Sigmoid colon (tissue), 4 donors: ENCODE results near the gene DDX59.

ENCODE experiments used
- CTCF ChIP-seq, 4 experiments: fragments of 450-650 bp in 3 of 4; fragments of 200-600 bp in 1 of 4; IDR thresholded peaks; one replicate each; pipeline ENCODE4 v1.5.1; 2016 to 2019; ENCODE audit warnings: antibody characterized with exemption in 4 of 4, mild to moderate bottlenecking in 3 of 4, moderate library complexity in 2 of 4
- POLR2A ChIP-seq, 2 donors: fragments of 450-650 bp; IDR thresholded peaks; one replicate each; pipeline ENCODE4 v1.6.1; 2016; ENCODE audit warnings: antibody characterized with exemption in 2 of 2, mild to moderate bottlenecking in 2 of 2, moderate library complexity in 2 of 2
- POLR2AphosphoS5 ChIP-seq, 4 donors: sonication (generic); formaldehyde crosslinking; IDR thresholded peaks; one replicate each; pipeline ENCODE4 v1.6.1; 2017; ENCODE audit warnings: antibody characterized with exemption in 4 of 4

GRCh38 chr1:200640373-200640962, 29.2 kb downstream of the DDX59 start:
- no peak for TF ChIP-seq CTCF (IDR thresholded peaks at IDR 0.05)
- TF ChIP-seq POLR2A (IDR thresholded peaks at IDR 0.05), result no peak
- no peak for TF ChIP-seq POLR2AphosphoS5 (IDR thresholded peaks at IDR 0.05)
